OCI-LY3 (cell line): ENCODE measurements around the gene MAMDC2.

Experiments used
- H2AFZ ChIP-seq: fragments of 200-600, 300-600 bp; shearing (Covaris generic); 2 replicates; pipeline ENCODE4 v1.6.0; 2014; ENCODE audit warnings: antibody characterized with exemption, low read depth, low read length
- H3K27ac ChIP-seq: fragments of 200-600, 300-600 bp; sonication (generic); 2 replicates; pipeline ENCODE4 v1.5.1; 2014; ENCODE audit warnings: mild to moderate bottlenecking, low read length, moderate library complexity, mixed read lengths
- H3K27me3 ChIP-seq: fragments of 200-600, 300-600 bp; sonication (generic); 2 replicates; pipeline ENCODE4 v1.6.1; 2014; ENCODE audit warnings: low read depth, low read length, mixed read lengths
- H3K36me3 ChIP-seq: fragments of 200-600, 300-600 bp; sonication (generic); replicated peaks from 2 replicates; pipeline ENCODE3; 2014; ENCODE audit warnings: low read depth, low read length, mixed read lengths
- H3K4me1 ChIP-seq: fragments of 300-600, 200-600 bp; sonication (generic); 2 replicates; pipeline ENCODE4 v1.6.1; 2014; ENCODE audit warnings: low read length, mixed read lengths
- H3K4me2 ChIP-seq: fragments of 200-600, 300-600 bp; sonication (generic); 2 replicates; pipeline ENCODE4 v1.6.1; 2014; ENCODE audit warnings: low read length, mixed read lengths
- H3K4me3 ChIP-seq: fragments of 300-600, 200-600 bp; sonication (generic); 2 replicates; pipeline ENCODE4 v1.5.1; 2014; ENCODE audit warnings: antibody characterized with exemption, mild to moderate bottlenecking, low read length, moderate library complexity
- H3K79me2 ChIP-seq: fragments of 300-600, 200-600 bp; shearing (Covaris generic); 2 replicates; pipeline ENCODE4 v1.6.1; 2014; ENCODE audit warnings: mild to moderate bottlenecking, low read length, mixed read lengths
- H3K9ac ChIP-seq: fragments of 300-600, 200-600 bp; shearing (Covaris generic); 2 replicates; pipeline ENCODE4 v1.6.0; 2014; ENCODE audit warnings: mild to moderate bottlenecking, low read length, moderate library complexity
- H3K9me3 ChIP-seq: fragments of 200-600, 300-600 bp; shearing (Covaris generic); 2 replicates; pipeline ENCODE4 v1.6.1; 2014; ENCODE audit warnings: low read length, mixed read lengths; ENCODE audit not compliant: insufficient read depth
- H4K20me1 ChIP-seq: fragments of 200-600, 300-600 bp; sonication (generic); 2 replicates; pipeline ENCODE4 v1.6.1; 2016; ENCODE audit warnings: low read length, mixed read lengths; ENCODE audit not compliant: insufficient read depth
- EZH2phosphoT487 ChIP-seq: fragments of 200-600 bp; shearing (Covaris generic); IDR thresholded peaks from 2 replicates; pipeline ENCODE4 v1.6.1; 2018; ENCODE audit warnings: antibody characterized with exemption, mixed run types, low read depth
- TF ChIP-seq, protein P1 (sequence below): fragments of 200-600, 300-600 bp; sonication (generic); IDR thresholded peaks from 2 replicates; pipeline ENCODE4 v1.5.1; 2014; ENCODE audit warnings: antibody characterized with exemption, low read length, low read depth

MAMDC2 gene

GRCh38 chr9:70144131-70144503, 100.5 kb downstream of the MAMDC2 start:
- H3K4me1 ChIP-seq: peaks cover 4% of the 10 kb centered on the region; the same call in 1 of the 2 replicates
- no peak overlapping the region for H3K27ac ChIP-seq
- H3K27me3 ChIP-seq: no peaks in the 10 kb centered on the region
- H2AFZ ChIP-seq: no peak overlapping the region
- no peak overlapping the region for H3K9ac ChIP-seq
- H4K20me1 ChIP-seq: no peaks in the 10 kb centered on the region
- TF ChIP-seq EZH2phosphoT487: no peak
- TF ChIP-seq, protein P1, sequence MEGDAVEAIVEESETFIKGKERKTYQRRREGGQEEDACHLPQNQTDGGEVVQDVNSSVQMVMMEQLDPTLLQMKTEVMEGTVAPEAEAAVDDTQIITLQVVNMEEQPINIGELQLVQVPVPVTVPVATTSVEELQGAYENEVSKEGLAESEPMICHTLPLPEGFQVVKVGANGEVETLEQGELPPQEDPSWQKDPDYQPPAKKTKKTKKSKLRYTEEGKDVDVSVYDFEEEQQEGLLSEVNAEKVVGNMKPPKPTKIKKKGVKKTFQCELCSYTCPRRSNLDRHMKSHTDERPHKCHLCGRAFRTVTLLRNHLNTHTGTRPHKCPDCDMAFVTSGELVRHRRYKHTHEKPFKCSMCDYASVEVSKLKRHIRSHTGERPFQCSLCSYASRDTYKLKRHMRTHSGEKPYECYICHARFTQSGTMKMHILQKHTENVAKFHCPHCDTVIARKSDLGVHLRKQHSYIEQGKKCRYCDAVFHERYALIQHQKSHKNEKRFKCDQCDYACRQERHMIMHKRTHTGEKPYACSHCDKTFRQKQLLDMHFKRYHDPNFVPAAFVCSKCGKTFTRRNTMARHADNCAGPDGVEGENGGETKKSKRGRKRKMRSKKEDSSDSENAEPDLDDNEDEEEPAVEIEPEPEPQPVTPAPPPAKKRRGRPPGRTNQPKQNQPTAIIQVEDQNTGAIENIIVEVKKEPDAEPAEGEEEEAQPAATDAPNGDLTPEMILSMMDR: no peak
- no peaks in the 10 kb centered on the region for H3K79me2 ChIP-seq
- H3K4me3 ChIP-seq: no peak overlapping the region
- H3K4me2 ChIP-seq: no peak overlapping the region
- no peaks in the 10 kb centered on the region for H3K9me3 ChIP-seq
- H3K36me3 ChIP-seq: no peaks in the 10 kb centered on the region

GRCh38 chr9:70145981-70146380, 102.3 kb downstream of the MAMDC2 start:
- no peaks in the 10 kb centered on the region for H3K36me3 ChIP-seq
- no peaks in the 10 kb centered on the region for H3K79me2 ChIP-seq
- no peaks in the 10 kb centered on the region for H4K20me1 ChIP-seq
- no peaks in the 10 kb centered on the region for H3K27me3 ChIP-seq
- H3K4me1 ChIP-seq: peaks cover 4% of the 10 kb centered on the region; the same call in 1 of the 2 replicates
- no peak overlapping the region for H2AFZ ChIP-seq
- H3K4me2 ChIP-seq: no peak overlapping the region
- no peaks in the 10 kb centered on the region for H3K9me3 ChIP-seq
- TF ChIP-seq, protein P1: no peak
- no peak for TF ChIP-seq EZH2phosphoT487
- no peak overlapping the region for H3K27ac ChIP-seq
- no peak overlapping the region for H3K9ac ChIP-seq
- H3K4me3 ChIP-seq: no peak overlapping the region

DNA sequence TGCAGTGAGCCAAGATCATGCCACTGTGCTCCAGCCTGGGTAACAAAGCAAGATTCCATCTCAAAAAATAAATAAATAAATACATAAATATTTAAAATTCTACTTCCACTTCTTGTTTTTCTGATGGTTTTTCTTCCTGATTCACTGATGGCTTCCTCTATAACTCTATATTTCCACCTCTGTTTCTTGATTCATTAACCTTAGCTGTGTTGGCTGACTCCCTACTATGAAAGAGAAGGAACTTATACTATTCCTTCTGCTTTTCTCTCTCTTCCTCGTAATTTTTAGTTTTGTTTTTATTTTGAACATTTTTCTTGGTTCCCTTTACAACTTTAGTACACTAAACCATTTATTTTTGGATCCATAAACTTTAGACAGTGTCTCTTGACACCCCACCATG, 103.5 kb downstream of the MAMDC2 start:
- H2AFZ ChIP-seq: no peak overlapping the region
- no peaks in the 10 kb centered on the region for H4K20me1 ChIP-seq
- H3K4me1 ChIP-seq: peaks cover 4% of the 10 kb centered on the region; the same call in 1 of the 2 replicates
- no peaks in the 10 kb centered on the region for H3K79me2 ChIP-seq
- H3K4me3 ChIP-seq: no peak overlapping the region
- H3K36me3 ChIP-seq: no peaks in the 10 kb centered on the region
- no peak for TF ChIP-seq EZH2phosphoT487
- TF ChIP-seq, protein P1: no peak
- no peak overlapping the region for H3K9ac ChIP-seq
- H3K4me2 ChIP-seq: no peak overlapping the region
- no peak overlapping the region for H3K27ac ChIP-seq
- H3K27me3 ChIP-seq: no peaks in the 10 kb centered on the region
- H3K9me3 ChIP-seq: no peaks in the 10 kb centered on the region

GRCh38 chr9:70147651-70148050, 104.0 kb downstream of the MAMDC2 start:
- H2AFZ ChIP-seq: no peak overlapping the region
- H3K9me3 ChIP-seq: no peaks in the 10 kb centered on the region
- no peaks in the 10 kb centered on the region for H4K20me1 ChIP-seq
- no peak overlapping the region for H3K9ac ChIP-seq
- TF ChIP-seq EZH2phosphoT487: no peak
- TF ChIP-seq, protein P1: no peak
- no peak overlapping the region for H3K27ac ChIP-seq
- H3K27me3 ChIP-seq: no peaks in the 10 kb centered on the region
- no peak overlapping the region for H3K4me3 ChIP-seq
- no peaks in the 10 kb centered on the region for H3K36me3 ChIP-seq
- H3K4me1 ChIP-seq: peaks cover 4% of the 10 kb centered on the region; the same call in 1 of the 2 replicates
- H3K79me2 ChIP-seq: no peaks in the 10 kb centered on the region
- H3K4me2 ChIP-seq: no peak overlapping the region
